K562 (cell line): Measurements from ENCODE around the gene CD19. TPM values are rescaled to one million over a fixed set of nuclear protein-coding genes. Genes with fewer than 3 reads are reported as not detected.

Experiments used
- BRCA1 ChIP-seq, 2 experiments: fragments of 450-650 bp in 1 of 2; sonication (generic) in 1 of 2; formaldehyde crosslinking in 1 of 2; IDR thresholded peaks; 2 replicates each; pipeline versions ENCODE4 v1.5.0 to v1.6.1; 2017 to 2020; ENCODE audit warnings: mild to moderate bottlenecking in 1 of 2, missing genetic modification reagents in 1 of 2
- GTF2E2 ChIP-seq: fragments of 200-800 bp; sonication (Bioruptor generic); IDR thresholded peaks from 2 replicates; pipeline ENCODE4 v1.6.1; 2016; ENCODE audit warnings: missing genetic modification characterization, missing compliant biosample characterization
- HNRNPUL1 ChIP-seq: fragments of 200-400 bp; formaldehyde crosslinking; IDR thresholded peaks from 2 replicates; pipeline ENCODE4 v1.6.1; 2017; ENCODE audit warnings: low read length
- NFATC3 ChIP-seq: fragments of 450-650 bp; IDR thresholded peaks from 2 replicates; pipeline ENCODE4 v1.6.1; 2017; ENCODE audit warnings: mild to moderate bottlenecking
- PML ChIP-seq: IDR thresholded peaks from 2 replicates; pipeline ENCODE4 v1.6.1; 2012; ENCODE audit warnings: low read length, inconsistent platforms
- POLR2A ChIP-seq: fragments of 450-650 bp; conservative IDR thresholded peaks from 2 replicates; pipeline ENCODE4 v1.6.1; 2016
- POLR2B ChIP-seq: fragments of 450-650 bp; IDR thresholded peaks from 2 replicates; pipeline ENCODE4 v1.6.1; 2018; ENCODE audit warnings: low read depth; ENCODE audit not compliant: partially characterized antibody
- POU5F1 ChIP-seq: fragments of 150-350 bp; IDR thresholded peaks from 2 replicates; pipeline ENCODE4 v1.6.1; 2014; ENCODE audit warnings: borderline replicate concordance, low read length, low read depth, mild to moderate bottlenecking; ENCODE audit not compliant: partially characterized antibody
- RBFOX2 ChIP-seq: fragments of 200-400 bp; formaldehyde crosslinking; IDR thresholded peaks from 2 replicates; pipeline ENCODE4 v1.6.1; 2017; ENCODE audit warnings: low read depth, mild to moderate bottlenecking, low read length, moderate library complexity
- SMAD1 ChIP-seq: fragments of 150-350 bp; IDR thresholded peaks from 2 replicates; pipeline ENCODE4 v1.6.1; 2014; ENCODE audit warnings: low read length, low read depth; ENCODE audit not compliant: partially characterized antibody
- SMAD4 ChIP-seq: fragments of 250-450 bp; sonication (Bioruptor Pico); conservative IDR thresholded peaks from 2 replicates; pipeline ENCODE4 v1.8.0; 2021; ENCODE audit warnings: inconsistent platforms, mild to moderate bottlenecking, moderate library complexity
- VEZF1 ChIP-seq: fragments of 200-800 bp; sonication (Bioruptor generic); IDR thresholded peaks from 2 replicates; pipeline ENCODE4 v1.6.1; 2017; ENCODE audit warnings: missing genetic modification characterization, missing compliant biosample characterization
- ZNF12 ChIP-seq: sonication (generic); formaldehyde crosslinking; IDR thresholded peaks from 2 replicates; pipeline ENCODE4 v1.4.0; 2020; ENCODE audit warnings: mild to moderate bottlenecking, missing genetic modification reagents
- ZNF134 ChIP-seq: fragments of 250-450 bp; sonication (Bioruptor Pico); conservative IDR thresholded peaks from 2 replicates; pipeline ENCODE4 v1.4.0; 2020
- ZNF146 ChIP-seq: IDR thresholded peaks from one replicate; pipeline ENCODE4 v1.6.1; 2018; ENCODE audit warnings: missing compliant biosample characterization; ENCODE audit not compliant: unreplicated experiment
- ZNF253 ChIP-seq: fragments of 250-450 bp; sonication (Bioruptor Pico); conservative IDR thresholded peaks from 2 replicates; pipeline ENCODE4 v1.6.1; 2021; ENCODE audit warnings: mild to moderate bottlenecking
- ZNF407 ChIP-seq: fragments of 450-650 bp; IDR thresholded peaks from 2 replicates; pipeline ENCODE4 v1.6.1; 2016; ENCODE audit warnings: low read depth
- ZNF561 ChIP-seq: fragments of 450-650 bp; formaldehyde crosslinking; conservative IDR thresholded peaks from 2 replicates; pipeline ENCODE4 v1.4.0; 2020; ENCODE audit warnings: mild to moderate bottlenecking, moderate library complexity
- polyA plus RNA-seq, 8 experiments: library from polyadenylated mRNA; depleted of rRNA in 4 of 8; stranded (reverse) in 5 of 8; unstranded in 3 of 8; fragments of >200 nt; fragmentation: Nextera tagmentation in 2 of 8; fragmentation: Illumina TruSeq in 1 of 8; extraction: Ambion mirVana in 2 of 8; extraction: Trizol in 1 of 8; gene quantifications; 2 replicates each; pipeline versions ENCODE4 v1.2.1 to v1.2.3, GENCODE V29; 2011 to 2014; ENCODE audit warnings: inconsistent platforms in 1 of 8, missing spikeins in 1 of 8
- total RNA-seq, 7 experiments: library from RNA; depleted of rRNA in 6 of 7; stranded (reverse); fragments of >200 nt in 6 of 7; fragmentation: Illumina TruSeq in 2 of 7; extraction: Trizol in 2 of 7; gene quantifications; 2 replicates each; pipeline versions ENCODE4 v1.2.1 to v1.2.3, GENCODE V29; 2011 to 2021; ENCODE audit warnings: low replicate concordance in 1 of 7

CD19 gene
- total and polyA plus RNA-seq, 9 of the 15 experiments (the other 6 are each of a cell fraction or from before 2014, with no cell fraction given), result 0.27 to 3.7 (median 2.0) TPM; not detected in 1

DNA sequence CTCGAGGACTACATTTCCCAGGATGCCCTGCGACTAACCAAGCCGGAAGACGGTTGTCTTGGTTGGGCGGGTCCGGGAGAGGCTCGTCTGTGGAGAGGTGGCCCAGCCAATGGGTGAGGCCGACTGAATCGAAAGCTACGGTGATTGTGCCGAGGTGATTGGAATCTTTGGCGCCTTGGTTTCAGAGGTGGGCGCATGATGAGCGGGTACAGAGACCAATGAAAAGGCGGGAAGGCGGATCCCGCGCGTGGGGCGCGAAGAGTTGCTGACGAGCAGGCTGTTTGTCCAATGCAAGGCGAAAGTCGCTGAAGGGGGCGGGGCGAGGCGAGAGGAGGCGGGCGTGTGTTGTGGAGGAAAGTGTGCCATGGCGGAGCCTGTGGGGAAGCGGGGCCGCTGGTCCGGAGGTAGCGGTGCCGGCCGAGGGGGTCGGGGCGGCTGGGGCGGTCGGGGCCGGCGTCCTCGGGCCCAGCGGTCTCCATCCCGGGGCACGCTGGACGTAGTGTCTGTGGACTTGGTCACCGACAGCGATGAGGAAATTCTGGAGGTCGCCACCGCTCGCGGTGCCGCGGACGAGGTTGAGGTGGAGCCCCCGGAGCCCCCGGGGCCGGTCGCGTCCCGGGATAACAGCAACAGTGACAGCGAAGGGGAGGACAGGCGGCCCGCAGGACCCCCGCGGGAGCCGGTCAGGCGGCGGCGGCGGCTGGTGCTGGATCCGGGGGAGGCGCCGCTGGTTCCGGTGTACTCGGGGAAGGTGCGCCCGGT, 19.1 kb downstream of the CD19 start, which contains the start of gene NFATC2IP (continued):
- TF ChIP-seq PML (peak; percentile 23; the same call in 1 of the 2 replicates), ZNF12 (CRISPR knock-in tag) (no peak), ZNF146 (CRISPR knock-in tag) (no peak), POLR2B (peak; percentile 78), SMAD4 (CRISPR knock-in tag) (peak; percentile 63; the same call in 1 of the 2 replicates), VEZF1 (CRISPR knock-in tag) (peak; percentile 56), GTF2E2 (peak; percentile 45; the same call in 1 of the 2 replicates), ZNF561 (no peak), SMAD1 (no peak), POLR2A (peak; percentile 89), POU5F1 (no peak), NFATC3 (no peak), ZNF134 (CRISPR knock-in tag) (no peak), ZNF407 (no peak), BRCA1 (IDR thresholded peaks at IDR 0.05) (no peak), BRCA1 (CRISPR knock-in tag; IDR thresholded peaks at IDR 0.05) (no peak), HNRNPUL1 (no peak), RBFOX2 (peak; percentile 91), ZNF253 (CRISPR knock-in tag) (no peak)
